Glutamatergic neuron (in vitro differentiated cells): ENCODE measurements around the gene ERN1. TPM values are rescaled to one million over a fixed set of nuclear protein-coding genes. Genes with fewer than 3 reads are reported as not detected.

Experiments
- DNase-seq: peaks from one replicate; pipeline ENCODE4 v3.0.0; 2022
- H3K27ac Mint-ChIP-seq: one replicate; pipeline ENCODE4 v1.8.0; 2020; ENCODE audit warnings: mild to moderate bottlenecking, mixed read lengths, inconsistent platforms; ENCODE audit not compliant: unreplicated experiment
- H3K27me3 Mint-ChIP-seq: one replicate; pipeline ENCODE4 v1.8.0; 2020; ENCODE audit warnings: mild to moderate bottlenecking, moderate library complexity, mixed read lengths, inconsistent platforms; ENCODE audit not compliant: unreplicated experiment
- H3K36me3 Mint-ChIP-seq: one replicate; pipeline ENCODE4 v1.8.0; 2020; ENCODE audit warnings: mild to moderate bottlenecking, mixed read lengths, inconsistent platforms; ENCODE audit not compliant: unreplicated experiment
- H3K4me1 Mint-ChIP-seq: one replicate; pipeline ENCODE4 v1.8.0; 2020; ENCODE audit warnings: mild to moderate bottlenecking, low read depth, mixed read lengths, inconsistent platforms; ENCODE audit not compliant: unreplicated experiment
- H3K4me3 Mint-ChIP-seq: one replicate; pipeline ENCODE4 v1.8.0; 2020; ENCODE audit warnings: mild to moderate bottlenecking, mixed read lengths, inconsistent platforms; ENCODE audit not compliant: unreplicated experiment
- H3K9me3 Mint-ChIP-seq: one replicate; pipeline ENCODE4 v1.8.0; 2020; ENCODE audit warnings: mild to moderate bottlenecking, moderate library complexity, mixed read lengths, inconsistent platforms; ENCODE audit not compliant: unreplicated experiment
- total RNA-seq: library from RNA; stranded (reverse); fragmentation: NEBNext Ultra II Directional; extraction: Animal tissue kit (Norgen Biotek cat#: 25700); gene quantifications from one replicate; pipeline ENCODE4 v1.2.1, GENCODE V29; 2021; ENCODE audit not compliant: unreplicated experiment
- TF ChIP-seq, protein P1 (sequence below): fragments of 200-600 bp; sonication (generic); IDR thresholded peaks from one replicate; pipeline ENCODE4 v1.5.0; 2021; ENCODE audit not compliant: partially characterized antibody, unreplicated experiment

ERN1 gene
- total RNA-seq, 1 donor from 2014 or later = 6.9 TPM

GRCh38 chr17:64037802-64038201 lies 92.1 kb downstream of the ERN1 start:
- Mint-ChIP-seq H3K27me3 (no peaks in the 10 kb centered on the region), H3K4me1 (no peaks in the 10 kb centered on the region), H3K27ac (no peak overlapping the region), H3K9me3 (peaks cover 3% of the 10 kb centered on the region), H3K4me3 (no peak overlapping the region), H3K36me3 (peaks cover 4% of the 10 kb centered on the region)
- no peak for DNase-seq
- TF ChIP-seq, protein P1, sequence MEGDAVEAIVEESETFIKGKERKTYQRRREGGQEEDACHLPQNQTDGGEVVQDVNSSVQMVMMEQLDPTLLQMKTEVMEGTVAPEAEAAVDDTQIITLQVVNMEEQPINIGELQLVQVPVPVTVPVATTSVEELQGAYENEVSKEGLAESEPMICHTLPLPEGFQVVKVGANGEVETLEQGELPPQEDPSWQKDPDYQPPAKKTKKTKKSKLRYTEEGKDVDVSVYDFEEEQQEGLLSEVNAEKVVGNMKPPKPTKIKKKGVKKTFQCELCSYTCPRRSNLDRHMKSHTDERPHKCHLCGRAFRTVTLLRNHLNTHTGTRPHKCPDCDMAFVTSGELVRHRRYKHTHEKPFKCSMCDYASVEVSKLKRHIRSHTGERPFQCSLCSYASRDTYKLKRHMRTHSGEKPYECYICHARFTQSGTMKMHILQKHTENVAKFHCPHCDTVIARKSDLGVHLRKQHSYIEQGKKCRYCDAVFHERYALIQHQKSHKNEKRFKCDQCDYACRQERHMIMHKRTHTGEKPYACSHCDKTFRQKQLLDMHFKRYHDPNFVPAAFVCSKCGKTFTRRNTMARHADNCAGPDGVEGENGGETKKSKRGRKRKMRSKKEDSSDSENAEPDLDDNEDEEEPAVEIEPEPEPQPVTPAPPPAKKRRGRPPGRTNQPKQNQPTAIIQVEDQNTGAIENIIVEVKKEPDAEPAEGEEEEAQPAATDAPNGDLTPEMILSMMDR = no peak

- H3K9me3 Mint-ChIP-seq = peaks cover 3% of the 10 kb centered on the region
- no peak overlapping the region for H3K4me3 Mint-ChIP-seq
- no peaks in the 10 kb centered on the region for H3K4me1 Mint-ChIP-seq
- peaks cover 3% of the 10 kb centered on the region for H3K36me3 Mint-ChIP-seq
- no peak overlapping the region for H3K27ac Mint-ChIP-seq
- no peaks in the 10 kb centered on the region for H3K27me3 Mint-ChIP-seq
- TF ChIP-seq, protein P1 = no peak
- no peak for DNase-seq
These were observed 92.8 kb downstream of the ERN1 start for GRCh38 chr17:64037180-64037579.

- Mint-ChIP-seq H3K27me3 (no peaks in the 10 kb centered on the region), H3K9me3 (no peaks in the 10 kb centered on the region), H3K4me1 (no peaks in the 10 kb centered on the region), H3K4me3 (no peak overlapping the region), H3K36me3 (no peaks in the 10 kb centered on the region), H3K27ac (no peak overlapping the region)
- TF ChIP-seq, protein P1 = no peak
- DNase-seq = no peak
These were observed 93.6 kb downstream of the ERN1 start for GRCh38 chr17:64036198-64036922.

DNA sequence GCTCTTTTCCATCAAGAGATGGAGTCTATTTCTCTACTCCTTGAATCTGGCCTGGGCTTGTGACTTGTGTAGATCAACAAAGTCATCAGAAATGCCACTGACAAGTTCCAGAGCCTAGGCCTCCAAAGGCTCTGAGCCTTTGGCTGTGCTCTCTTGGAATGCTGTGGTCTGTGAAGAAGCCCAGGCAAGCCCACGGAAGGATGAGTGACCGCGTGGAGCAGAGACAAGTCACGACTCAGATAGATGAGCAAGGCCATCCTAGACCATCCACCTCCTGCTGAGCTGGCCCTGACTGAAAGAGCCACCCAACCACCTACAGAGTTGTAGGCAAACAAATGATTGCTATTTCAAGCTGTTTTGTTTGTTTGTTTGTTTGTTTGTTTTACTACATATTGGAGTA lies 97.9 kb downstream of the ERN1 start:
- H3K36me3 Mint-ChIP-seq = no peaks in the 10 kb centered on the region
- DNase-seq = no peak

More for the DNA sequence above, 97.9 kb downstream of the ERN1 start:
- Mint-ChIP-seq H3K9me3 (no peaks in the 10 kb centered on the region), H3K4me1 (peaks cover 2% of the 10 kb centered on the region), H3K27me3 (no peaks in the 10 kb centered on the region), H3K27ac (no peak overlapping the region), H3K4me3 (no peak overlapping the region)
- TF ChIP-seq, protein P1 = no peak
